NCI-H2227 treated with DMSO at 0.1 percent for 48 hours (cell line): ENCODE measurements around the gene POLN.
A peak's percentile ranks its signal among the peaks of the same experiment; 100 is the strongest.

Experiments used
- DNase-seq: peaks from one replicate; lab custom pipeline; 2025; lab: John Stamatoyannopoulos, UW

Gene POLN

DNA sequence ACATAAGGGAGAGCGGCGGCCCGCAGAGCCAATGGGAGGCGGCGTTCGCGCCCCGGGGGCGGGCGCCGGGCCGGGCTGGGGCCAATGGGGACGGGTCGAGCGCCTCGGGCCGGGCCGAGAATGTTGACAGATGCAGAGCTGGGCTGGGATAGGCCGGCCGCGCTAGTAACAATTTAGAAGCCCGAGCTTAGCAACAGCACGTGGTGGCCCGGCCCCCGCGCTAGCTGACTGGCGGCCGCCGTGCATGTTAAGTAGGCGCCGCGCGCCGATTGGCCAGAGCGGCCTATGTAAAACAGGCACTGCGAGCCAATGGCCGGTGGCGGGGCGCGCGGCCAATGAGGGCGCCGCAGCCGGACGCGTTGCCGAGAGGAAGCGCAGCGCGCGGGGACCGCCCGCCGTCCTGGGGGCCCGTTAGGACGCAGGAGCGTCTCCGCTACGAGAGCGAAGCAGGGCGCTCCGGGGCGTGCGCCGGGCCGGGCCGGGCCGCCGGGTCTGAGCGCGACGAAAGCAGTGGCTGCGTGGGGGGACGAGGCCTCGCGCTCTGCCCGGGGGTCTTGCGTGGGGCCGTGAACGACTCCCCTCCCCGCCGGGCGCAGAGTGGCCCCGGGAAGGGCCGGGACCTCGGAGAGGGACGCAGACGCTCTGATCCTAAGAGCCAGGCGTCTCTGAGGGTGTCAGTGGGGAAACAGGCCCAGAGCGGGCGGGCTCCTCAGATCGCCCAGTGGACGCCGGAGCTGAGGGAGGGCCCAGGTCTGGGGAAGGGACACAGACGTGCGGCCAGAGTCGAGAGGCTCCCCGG, 20.4 kb upstream of the POLN start:
- DNase-seq: peak; percentile 90

GRCh38 chr4:2261853-2262144, 19.9 kb upstream of the POLN start, which contains the start of gene MXD4:
TSS of gene MXD4 (minus strand) at chr4:2262109. CDS start at chr4:2261980, 129 bp downstream.
- DNase-seq: no peak

DNA sequence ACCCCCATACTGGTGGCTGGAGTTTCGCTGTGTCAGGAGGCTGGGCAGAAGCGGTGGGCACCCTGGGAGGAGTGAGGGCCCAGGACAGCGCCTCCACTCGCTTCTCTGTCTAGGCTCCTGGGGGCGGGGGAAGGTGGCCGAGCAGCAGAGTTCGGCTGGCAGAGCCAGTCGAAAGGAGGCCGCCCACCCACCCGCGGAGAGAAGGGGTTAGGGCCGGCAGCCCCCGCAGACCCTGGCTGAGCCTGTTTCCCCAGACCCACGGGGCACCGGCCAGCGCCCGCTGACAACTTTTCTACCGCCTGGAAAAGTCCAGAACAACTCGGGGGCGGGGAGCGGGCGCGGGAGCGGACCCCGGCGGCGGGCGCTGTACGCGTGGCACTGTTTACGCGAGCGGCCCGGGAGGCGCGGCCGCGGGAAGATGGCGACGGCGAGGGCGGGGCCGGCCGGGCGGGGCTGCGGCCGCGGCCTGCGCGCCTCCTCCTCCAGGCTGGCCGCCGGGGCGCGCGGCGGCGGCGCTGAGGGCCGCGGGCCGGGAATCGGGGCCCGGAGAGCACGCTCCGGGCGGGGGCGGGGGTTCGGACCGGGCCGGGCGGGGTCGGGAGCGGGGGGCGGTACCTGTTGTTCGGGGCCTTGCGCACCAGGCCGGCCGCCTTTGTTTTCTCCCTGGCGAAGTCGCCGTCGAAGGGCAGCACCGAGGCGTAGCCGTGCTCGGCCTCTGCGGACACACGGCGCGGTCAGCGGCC, 19.4 kb upstream of the POLN start:
- DNase-seq: no peak

DNA sequence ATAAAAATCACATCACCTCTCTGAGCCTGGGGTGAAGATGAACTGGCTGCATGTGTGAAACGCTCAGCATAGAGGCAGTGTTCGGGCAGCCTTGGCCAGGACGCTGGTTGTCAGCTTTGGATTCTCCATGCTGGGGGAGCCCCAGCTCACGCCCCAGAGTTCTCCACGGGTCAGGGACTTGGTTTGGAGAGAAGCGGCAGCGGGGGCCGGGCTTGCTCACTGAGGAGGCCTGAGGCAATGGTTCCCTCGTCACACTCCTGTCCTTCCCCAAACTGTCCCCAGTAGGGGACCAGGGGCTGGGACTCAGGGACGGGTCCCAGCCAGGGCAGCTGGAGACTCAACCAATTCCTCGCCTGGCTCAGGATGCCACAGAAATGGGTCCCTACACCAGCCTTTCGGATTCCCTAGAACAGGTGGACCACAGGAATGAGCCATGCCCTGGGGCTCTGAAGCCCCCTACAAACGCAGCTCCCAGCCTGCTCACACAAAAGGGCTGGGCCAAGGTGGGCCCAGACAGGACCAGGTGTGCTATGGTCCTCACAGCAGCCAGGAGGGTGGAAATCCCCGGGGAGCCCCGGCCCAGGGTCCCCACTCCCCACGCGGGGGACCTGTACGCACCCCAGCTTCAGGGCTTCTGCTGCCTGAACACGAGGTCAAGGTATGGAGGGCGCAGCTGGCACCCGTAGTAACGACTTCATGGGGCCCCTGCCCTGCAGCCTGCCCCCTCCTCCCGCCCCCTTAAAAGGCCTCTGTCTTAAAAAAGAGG, 18.6 kb upstream of the POLN start:
- no peak for DNase-seq

- DNase-seq: no peak
These were observed 17.8 kb upstream of the POLN start for GRCh38 chr4:2259541-2260343.

DNA sequence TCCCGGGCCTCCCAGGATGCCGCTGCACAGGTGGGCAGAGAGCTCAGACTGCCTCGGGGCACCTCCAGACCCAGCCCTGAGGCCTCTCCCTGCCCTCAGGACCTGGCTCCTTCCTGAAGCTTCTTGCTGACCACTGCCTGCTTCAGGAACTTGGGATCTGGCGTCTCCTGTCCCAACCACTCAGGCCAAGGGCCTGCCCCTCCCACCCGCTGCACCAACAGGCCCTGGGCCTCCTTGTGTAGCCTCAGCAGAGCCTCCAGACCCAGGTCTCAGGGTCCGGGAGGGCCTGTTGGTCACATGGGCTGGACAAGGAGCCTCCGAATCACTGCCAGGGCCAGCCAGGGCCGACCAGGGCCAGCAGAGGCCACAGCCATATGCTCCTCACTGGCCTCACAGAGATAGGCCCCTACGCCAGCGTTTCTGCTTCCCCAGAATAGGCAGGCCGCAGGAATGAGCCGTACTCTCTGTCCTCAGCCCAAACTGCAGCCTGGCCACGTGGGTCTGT, 17.2 kb upstream of the POLN start:
- DNase-seq: no peak

GRCh38 chr4:2258091-2259035, 16.4 kb upstream of the POLN start:
- DNase-seq: no peak

- no peak for DNase-seq
These were observed 15.6 kb upstream of the POLN start for GRCh38 chr4:2257361-2258081.

- no peak for DNase-seq
These were observed 14.9 kb upstream of the POLN start for GRCh38 chr4:2256781-2257191.

- no peak for DNase-seq
These were observed 14.3 kb upstream of the POLN start for GRCh38 chr4:2256156-2256731.

GRCh38 chr4:2255501-2256155, 13.7 kb upstream of the POLN start:
- DNase-seq: no peak

DNA sequence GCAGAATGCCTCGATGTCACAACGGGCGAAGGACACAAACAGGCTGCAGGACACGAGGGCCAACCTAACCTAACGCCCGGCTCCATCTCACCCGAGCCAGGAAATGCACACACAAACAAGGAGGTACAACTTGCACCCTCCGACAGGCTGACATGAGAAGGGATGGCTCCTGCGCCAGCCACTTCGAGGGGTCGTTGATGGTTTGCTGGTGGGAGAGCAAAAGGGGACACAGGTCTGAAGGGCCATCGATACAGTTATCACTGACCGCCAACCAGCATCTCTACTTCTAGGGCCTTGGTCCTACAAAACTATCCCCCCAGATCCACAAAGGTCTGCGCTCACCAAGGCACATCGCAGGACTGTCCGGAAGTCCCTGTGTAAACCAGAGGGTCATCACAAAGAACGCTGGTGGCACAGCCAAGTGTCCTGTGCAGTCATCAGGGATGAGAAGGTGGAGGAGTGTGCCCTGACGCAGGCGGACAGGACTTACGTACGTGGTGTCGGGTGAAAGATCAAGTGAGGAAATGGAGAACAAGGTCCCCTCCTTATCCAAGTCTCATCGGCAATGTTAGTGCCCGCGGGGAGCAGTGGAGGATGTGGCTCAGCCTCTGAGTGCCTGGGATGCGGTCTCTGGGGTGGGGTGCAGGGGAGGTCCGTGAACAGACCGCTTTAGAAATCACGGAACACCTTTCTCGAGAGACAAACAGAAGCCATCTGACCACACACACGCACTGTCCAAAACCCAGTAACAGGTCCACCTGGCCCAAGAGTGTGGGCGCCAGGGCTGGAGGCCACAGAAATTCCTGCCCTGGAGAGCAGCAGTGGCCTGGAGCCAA, 13.0 kb upstream of the POLN start:
- DNase-seq: no peak

DNA sequence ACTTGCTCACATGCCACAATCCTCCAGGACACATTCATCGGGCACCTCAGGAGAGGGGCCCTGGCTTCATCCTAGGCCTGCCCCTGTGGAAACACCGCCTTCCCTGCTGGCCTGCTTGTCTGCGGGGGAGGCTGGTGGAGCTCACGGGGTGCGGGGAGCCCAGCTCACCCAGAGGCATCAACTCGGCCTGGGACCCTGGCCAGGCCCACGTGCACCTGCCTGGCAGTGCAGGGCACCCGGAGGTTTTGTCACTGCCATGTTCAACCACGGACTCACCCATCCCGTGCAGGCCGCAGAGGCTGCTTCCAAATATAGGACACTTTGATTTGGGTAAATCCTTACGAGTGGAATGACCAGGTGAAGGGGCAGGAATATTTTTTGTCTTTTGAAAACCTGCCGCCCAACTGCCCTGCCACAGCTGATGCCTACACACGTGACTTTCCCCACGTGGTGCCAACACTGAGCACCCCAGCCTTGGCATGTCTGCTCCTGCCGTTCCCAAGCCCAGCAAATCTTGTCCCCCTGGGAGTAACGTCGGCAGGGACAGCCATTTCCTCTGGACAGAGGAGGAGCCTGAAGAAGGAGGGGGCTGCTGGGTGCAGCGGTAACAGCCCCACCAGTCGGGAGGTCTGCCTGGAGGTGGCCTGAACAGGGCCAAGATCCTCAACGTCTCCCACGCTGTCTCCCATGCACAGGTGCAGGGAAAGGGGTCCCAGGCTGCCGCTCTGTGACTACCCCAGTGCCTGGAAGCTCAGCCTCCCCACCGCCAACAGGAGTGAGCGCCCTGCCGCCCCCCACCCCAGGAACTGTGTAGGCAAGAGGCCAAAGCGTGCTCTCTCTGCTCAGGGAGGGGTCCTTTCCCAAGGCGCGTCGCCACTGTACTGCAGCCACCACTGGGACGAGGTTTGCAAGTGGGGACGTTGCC, 11.5 kb upstream of the POLN start:
- no peak for DNase-seq

DNA sequence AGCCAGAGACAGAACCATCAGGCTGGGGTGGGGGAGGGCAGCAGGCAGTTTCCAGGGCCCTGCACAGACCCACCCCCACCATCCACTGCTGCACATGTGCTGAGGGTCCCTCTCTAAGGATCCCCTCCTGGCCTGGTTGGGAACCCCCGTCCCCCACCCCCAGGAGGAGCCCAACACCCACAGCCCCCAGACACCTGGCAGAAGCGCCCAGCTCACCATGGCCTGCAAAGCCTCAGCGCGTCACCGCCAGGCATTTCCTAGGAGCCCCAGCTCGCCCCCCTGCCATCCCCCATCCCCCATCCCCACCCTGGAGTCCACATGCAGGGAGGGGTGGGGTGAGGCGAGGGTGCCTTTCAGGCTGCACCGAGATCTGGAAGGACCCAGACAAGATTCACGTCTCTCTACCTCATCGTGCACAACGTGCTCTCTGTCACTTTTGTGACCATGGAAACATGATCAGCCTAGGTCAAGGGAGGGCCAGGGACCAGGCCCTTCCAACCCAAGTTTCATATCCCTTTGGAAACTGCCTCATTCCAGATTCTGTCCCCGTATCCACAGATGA, 10.7 kb upstream of the POLN start:
- no peak for DNase-seq

GRCh38 chr4:2251795-2252529, 10.0 kb upstream of the POLN start:
- no peak for DNase-seq
